Astrocyte (in vitro differentiated cells and primary cell): ENCODE measurements around the gene MTRF1L. TPM values are rescaled to one million over a fixed set of nuclear protein-coding genes. Genes with fewer than 3 reads are reported as not detected.

Experiments
- DNase-seq: peaks from one replicate; pipeline ENCODE4 v3.0.0-alpha.2; 2010; ENCODE audit warnings: low read depth
- FAIRE-seq: peaks from 2 replicates; lab custom pipeline; 2011; peaks lifted over from hg19 to GRCh38; lab: Jason Lieb, UNC
- H2AFZ ChIP-seq: 2 replicates; pipeline ENCODE4 v1.6.0; 2012; ENCODE audit warnings: low read depth, low read length, inconsistent platforms
- H3K27ac ChIP-seq: 2 replicates; pipeline ENCODE4 v1.5.1; 2011; ENCODE audit warnings: low read depth, low read length, inconsistent platforms
- H3K27me3 ChIP-seq: 2 replicates; pipeline ENCODE4 v1.6.0; 2011; ENCODE audit warnings: low read length, inconsistent platforms; ENCODE audit not compliant: insufficient read depth
- H3K36me3 ChIP-seq: 2 replicates; pipeline ENCODE4 v1.5.1; 2011; ENCODE audit warnings: low read length, inconsistent platforms; ENCODE audit not compliant: insufficient read depth
- H3K4me1 ChIP-seq: 2 replicates; pipeline ENCODE4 v1.5.1; 2011; ENCODE audit warnings: low read length, inconsistent platforms; ENCODE audit not compliant: insufficient read depth
- H3K4me2 ChIP-seq: 2 replicates; pipeline ENCODE4 v1.6.0; 2012; ENCODE audit warnings: low read length, inconsistent platforms
- H3K4me3 ChIP-seq: 2 replicates; pipeline ENCODE4 v1.5.1; 2011; ENCODE audit warnings: low read depth, mild to moderate bottlenecking, low read length, inconsistent platforms; ENCODE audit not compliant: insufficient read depth
- H3K79me2 ChIP-seq: 2 replicates; pipeline ENCODE4 v1.6.0; 2012; ENCODE audit warnings: mild to moderate bottlenecking, low read length, inconsistent platforms; ENCODE audit not compliant: insufficient read depth
- H3K9ac ChIP-seq: 2 replicates; pipeline ENCODE4 v1.6.0; 2012; ENCODE audit warnings: mild to moderate bottlenecking, low read length, inconsistent platforms
- H3K9me3 ChIP-seq: 2 replicates; pipeline ENCODE4 v1.5.1; 2012; ENCODE audit warnings: low read depth, mild to moderate bottlenecking, low read length, inconsistent platforms; ENCODE audit not compliant: insufficient read depth
- H4K20me1 ChIP-seq: 2 replicates; pipeline ENCODE4 v1.6.0; 2012; ENCODE audit warnings: low read length, inconsistent platforms; ENCODE audit not compliant: insufficient read depth
- H3K27ac Mint-ChIP-seq: one replicate; pipeline ENCODE4 v1.8.0; 2021; ENCODE audit warnings: mild to moderate bottlenecking, mixed read lengths; ENCODE audit not compliant: unreplicated experiment
- H3K27me3 Mint-ChIP-seq: one replicate; pipeline ENCODE4 v1.8.0; 2021; ENCODE audit warnings: low read depth, mixed read lengths; ENCODE audit not compliant: unreplicated experiment
- H3K36me3 Mint-ChIP-seq: one replicate; pipeline ENCODE4 v1.8.0; 2021; ENCODE audit warnings: low read depth, mixed read lengths; ENCODE audit not compliant: unreplicated experiment
- H3K4me1 Mint-ChIP-seq: one replicate; pipeline ENCODE4 v1.8.0; 2021; ENCODE audit warnings: low read depth, mixed read lengths; ENCODE audit not compliant: unreplicated experiment
- H3K4me3 Mint-ChIP-seq: one replicate; pipeline ENCODE4 v1.8.0; 2021; ENCODE audit warnings: mild to moderate bottlenecking, moderate library complexity, mixed read lengths; ENCODE audit not compliant: unreplicated experiment
- H3K9me3 Mint-ChIP-seq: one replicate; pipeline ENCODE4 v1.8.0; 2021; ENCODE audit warnings: mild to moderate bottlenecking, mixed read lengths; ENCODE audit not compliant: unreplicated experiment
- CTCF ChIP-seq: IDR thresholded peaks from 2 replicates; pipeline ENCODE4 v1.5.1; 2011; ENCODE audit warnings: low read depth, mild to moderate bottlenecking, inconsistent platforms, low read length, moderate library complexity; ENCODE audit not compliant: insufficient read depth
- EZH2 ChIP-seq: IDR thresholded peaks from 2 replicates; pipeline ENCODE4 v1.6.1; 2012; ENCODE audit warnings: mild to moderate bottlenecking, low read length, inconsistent platforms; ENCODE audit not compliant: insufficient read depth
- total RNA-seq: library from RNA; stranded (reverse); gene quantifications from 2 replicates; pipeline ENCODE4 v1.2.1, GENCODE V29; 2021

The MTRF1L gene
- total RNA-seq, 1 donor from 2014 or later = 33.2 TPM

- Mint-ChIP-seq H3K36me3 (no peaks in the 10 kb centered on the region), H3K9me3 (peaks cover 4% of the 10 kb centered on the region), H3K27me3 (no peaks in the 10 kb centered on the region), H3K4me3 (no peak overlapping the region), H3K4me1 (peaks cover 20% of the 10 kb centered on the region), H3K27ac (no peak overlapping the region)
- TF ChIP-seq EZH2 (no peak), CTCF (peak; percentile 69)
- FAIRE-seq (peak; percentile 56), DNase-seq (peak; percentile 32)
- Histone ChIP-seq H4K20me1 (no peaks in the 10 kb centered on the region), H2AFZ (no peak overlapping the region), H3K27me3 (peaks cover 3% of the 10 kb centered on the region), H3K4me3 (no peak overlapping the region), H3K27ac (no peak overlapping the region), H3K36me3 (no peaks in the 10 kb centered on the region), H3K79me2 (no peaks in the 10 kb centered on the region), H3K4me1 (no peaks in the 10 kb centered on the region), H3K9ac (no peak overlapping the region), H3K4me2 (no peak overlapping the region), H3K9me3 (no peaks in the 10 kb centered on the region)
These were observed 49.5 kb downstream of the MTRF1L start for GRCh38 chr6:152952866-152953509.

- no peaks in the 10 kb centered on the region for H3K36me3 ChIP-seq
- Mint-ChIP-seq H3K4me3 (peak overlapping the region; percentile 42), H3K9me3 (peaks cover 4% of the 10 kb centered on the region), H3K36me3 (no peaks in the 10 kb centered on the region), H3K4me1 (peaks cover 22% of the 10 kb centered on the region), H3K27me3 (no peaks in the 10 kb centered on the region), H3K27ac (peak overlapping the region; percentile 66)
- H3K9me3 ChIP-seq = no peaks in the 10 kb centered on the region
- H3K4me2 ChIP-seq = peak overlapping the region; percentile 15
- H3K9ac ChIP-seq = no peak overlapping the region
- no peak overlapping the region for H3K4me3 ChIP-seq
- peaks cover 3% of the 10 kb centered on the region for H3K27me3 ChIP-seq
- no peaks in the 10 kb centered on the region for H3K79me2 ChIP-seq
- no peak overlapping the region for H2AFZ ChIP-seq
- H3K4me1 ChIP-seq = no peaks in the 10 kb centered on the region
- no peaks in the 10 kb centered on the region for H4K20me1 ChIP-seq
- H3K27ac ChIP-seq = no peak overlapping the region
- DNase-seq (peak; percentile 64), FAIRE-seq (no peak)
- no peak for TF ChIP-seq CTCF
- no peak for TF ChIP-seq EZH2
These were observed 50.5 kb downstream of the MTRF1L start for GRCh38 chr6:152952045-152952444.

GRCh38 chr6:152950240-152950639 is 52.3 kb downstream of the MTRF1L start:
- Mint-ChIP-seq H3K4me3 (no peak overlapping the region), H3K27me3 (no peaks in the 10 kb centered on the region), H3K27ac (no peak overlapping the region), H3K9me3 (no peaks in the 10 kb centered on the region), H3K36me3 (no peaks in the 10 kb centered on the region), H3K4me1 (peaks cover 18% of the 10 kb centered on the region)
- H3K9me3 ChIP-seq = no peaks in the 10 kb centered on the region
- H3K4me3 ChIP-seq = no peak overlapping the region
- no peaks in the 10 kb centered on the region for H4K20me1 ChIP-seq
- no peak overlapping the region for H3K4me2 ChIP-seq
- no peaks in the 10 kb centered on the region for H3K79me2 ChIP-seq
- DNase-seq = no peak
- no peak for FAIRE-seq
- H3K27me3 ChIP-seq = peaks cover 3% of the 10 kb centered on the region
- no peak overlapping the region for H3K27ac ChIP-seq
- no peak overlapping the region for H2AFZ ChIP-seq
- no peaks in the 10 kb centered on the region for H3K4me1 ChIP-seq
- no peaks in the 10 kb centered on the region for H3K36me3 ChIP-seq
- no peak for TF ChIP-seq EZH2
- no peak for TF ChIP-seq CTCF
- H3K9ac ChIP-seq = no peak overlapping the region
